Right hindlimb (tissue), 1 donor: ENCODE measurements around the gene NPIPB13.
"Not testable (repeated sequence)": the region's sequence is repeated elsewhere in the genome, so short reads cannot be mapped to it uniquely, and the experiment has no call there.

Experiments
- DNase-seq: peaks from one replicate; pipeline ENCODE4 v3.0.0-alpha.2; 2018

The NPIPB13 gene

GRCh38 chr16:30248379-30248778 is at the start of gene NPIPB13:
Gene NPIPB13 (minus strand): TSS chr16:30248479. CDS start chr16:30245573, 2,906 bp downstream.
- not testable (repeated sequence) for DNase-seq

- DNase-seq: not testable (repeated sequence)
Observed at GRCh38 chr16:30282357-30282756, 34.1 kb upstream of the NPIPB13 start.

GRCh38 chr16:30278523-30278922 is 30.2 kb upstream of the NPIPB13 start:
- DNase-seq: not testable (repeated sequence)

GRCh38 chr16:30217082-30217481 is 31.2 kb downstream of the NPIPB13 start:
- not testable (repeated sequence) for DNase-seq

GRCh38 chr16:30211414-30211813 is 36.9 kb downstream of the NPIPB13 start:
- DNase-seq: not testable (repeated sequence)

- DNase-seq: not testable (repeated sequence)
Observed at GRCh38 chr16:30209032-30209431, 39.2 kb downstream of the NPIPB13 start.

- DNase-seq: not testable (repeated sequence)
Observed at GRCh38 chr16:30207063-30207704, 41.1 kb downstream of the NPIPB13 start.

GRCh38 chr16:30206252-30206651 is 42.0 kb downstream of the NPIPB13 start:
- DNase-seq: not testable (repeated sequence)

GRCh38 chr16:30205541-30206236 is 42.6 kb downstream of the NPIPB13 start:
- DNase-seq: not testable (repeated sequence)

- DNase-seq: not testable (repeated sequence)
Observed at GRCh38 chr16:30199608-30200343, 48.5 kb downstream of the NPIPB13 start.

- not testable (repeated sequence) for DNase-seq
Observed at GRCh38 chr16:30199049-30199448, 49.2 kb downstream of the NPIPB13 start, which contains the start of gene SULT1A3. Gene SULT1A3 (plus strand): TSS chr16:30199255. CDS start chr16:30200729, 1,474 bp downstream.
